HCEC 1CT (cell line): Measurements from ENCODE around the gene DPYSL3.

Source experiments
- DNase-seq: peaks from one replicate; pipeline ENCODE4 v3.0.0-alpha.2; 2017

Gene DPYSL3

GRCh38 chr5:147512659-147513379 is 3.0 kb upstream of the DPYSL3 start:
- no peak for DNase-seq

GRCh38 chr5:147510885-147511284 is 1.0 kb upstream of the DPYSL3 start:
- DNase-seq = no peak

DNA sequence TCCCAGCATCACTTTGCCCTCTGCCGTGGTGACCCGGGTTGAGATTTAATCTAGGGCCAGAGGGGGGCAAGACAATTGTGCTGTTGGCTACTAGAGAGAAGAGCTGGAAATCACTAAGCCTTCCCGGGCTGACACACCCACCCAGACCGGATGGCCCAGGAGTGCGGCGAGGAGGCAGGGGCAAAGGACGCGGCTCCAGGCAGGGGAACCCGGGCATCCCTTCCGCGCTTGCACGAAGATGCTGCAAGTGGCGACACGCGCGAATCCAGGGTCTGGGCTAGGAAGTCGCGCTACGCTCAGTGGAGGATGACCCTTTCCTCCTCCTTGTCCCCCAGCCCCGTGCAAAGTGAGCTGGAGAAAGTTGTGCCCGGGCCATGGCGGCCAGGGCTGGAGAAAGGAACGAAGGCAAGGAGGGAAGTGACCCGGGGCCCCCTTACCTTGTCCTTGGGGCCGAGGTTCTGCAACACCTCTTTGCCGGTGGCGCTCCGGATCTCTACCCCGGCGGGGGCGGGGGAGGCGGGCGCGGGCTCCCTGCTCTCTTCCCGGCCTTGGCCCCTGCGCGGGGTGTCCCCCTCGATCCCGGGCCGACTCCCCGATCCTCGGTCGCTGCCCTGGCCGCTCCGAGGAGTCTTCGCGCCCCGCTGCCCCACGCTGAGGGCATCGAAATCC is 693 bp downstream of the DPYSL3 start:
- peak; percentile 53 for DNase-seq

DNA sequence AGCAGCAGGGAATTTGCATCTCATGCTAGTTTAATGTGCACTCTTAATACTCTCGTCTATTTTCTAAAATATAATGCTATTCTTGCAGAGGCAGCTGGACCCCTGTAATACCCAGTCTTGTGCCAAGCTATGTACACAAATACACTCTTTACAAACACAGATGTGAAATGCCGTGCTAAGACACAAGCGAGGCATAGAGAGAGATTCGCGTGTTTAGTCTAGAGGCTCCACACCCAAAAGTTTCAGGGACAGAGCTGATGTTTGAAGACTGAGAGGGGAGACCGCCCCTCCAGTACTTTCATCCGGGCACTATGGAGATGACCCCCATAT is 1.2 kb downstream of the DPYSL3 start:
- DNase-seq = no peak

DNA sequence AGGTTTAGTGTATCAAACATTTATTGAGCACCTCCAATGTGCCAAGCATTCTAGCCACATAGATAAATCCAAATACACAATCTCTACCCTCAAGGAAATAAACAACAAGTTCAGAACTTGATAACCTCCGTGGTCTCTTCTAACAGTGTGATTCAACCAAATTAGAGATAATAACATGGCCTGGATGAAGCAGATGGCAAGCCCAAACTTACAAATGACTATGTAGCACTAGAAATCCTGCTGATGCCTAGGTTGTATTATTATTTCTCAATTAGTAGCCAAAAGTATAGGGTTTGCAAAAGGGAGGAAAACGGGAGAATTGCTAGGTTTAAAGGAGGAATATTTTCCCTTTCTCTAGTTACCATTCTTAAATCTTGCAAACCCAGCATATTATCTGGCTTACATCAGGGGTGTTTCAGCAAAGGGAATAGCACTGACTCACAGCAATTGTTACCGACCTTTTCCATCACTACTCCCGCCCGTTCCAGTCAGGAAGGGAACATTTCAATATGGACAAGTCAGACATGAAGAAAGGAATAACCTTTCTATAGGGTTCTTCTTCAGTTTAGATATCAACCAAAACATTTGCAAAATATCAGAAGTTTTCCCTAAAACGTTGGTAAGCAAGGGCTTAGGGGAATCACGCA is 2.3 kb downstream of the DPYSL3 start:
- peak; percentile 79 for DNase-seq

DNA sequence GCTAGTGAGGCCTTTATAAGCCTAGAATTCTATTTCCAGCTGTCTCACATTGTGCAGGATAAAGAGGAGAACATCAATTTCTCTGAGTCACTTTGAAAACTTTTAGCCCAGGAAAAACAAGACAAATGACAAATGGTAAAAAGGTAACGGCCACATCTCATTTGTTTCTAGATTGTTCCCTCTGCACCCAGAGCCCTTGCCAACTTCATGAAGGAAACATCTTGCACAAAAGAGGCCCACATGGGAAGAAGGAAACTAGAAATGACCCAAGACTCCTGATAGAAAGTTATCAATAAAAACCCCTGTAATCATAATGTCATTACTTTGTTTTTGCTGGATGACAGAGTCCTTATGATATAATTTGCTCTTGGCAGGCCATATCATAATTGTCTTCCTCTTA is 5.3 kb downstream of the DPYSL3 start:
- no peak for DNase-seq

GRCh38 chr5:147504011-147504410 is 5.9 kb downstream of the DPYSL3 start:
- peak; percentile 45 for DNase-seq

GRCh38 chr5:147490989-147491388 is 18.9 kb downstream of the DPYSL3 start:
- DNase-seq = no peak

DNA sequence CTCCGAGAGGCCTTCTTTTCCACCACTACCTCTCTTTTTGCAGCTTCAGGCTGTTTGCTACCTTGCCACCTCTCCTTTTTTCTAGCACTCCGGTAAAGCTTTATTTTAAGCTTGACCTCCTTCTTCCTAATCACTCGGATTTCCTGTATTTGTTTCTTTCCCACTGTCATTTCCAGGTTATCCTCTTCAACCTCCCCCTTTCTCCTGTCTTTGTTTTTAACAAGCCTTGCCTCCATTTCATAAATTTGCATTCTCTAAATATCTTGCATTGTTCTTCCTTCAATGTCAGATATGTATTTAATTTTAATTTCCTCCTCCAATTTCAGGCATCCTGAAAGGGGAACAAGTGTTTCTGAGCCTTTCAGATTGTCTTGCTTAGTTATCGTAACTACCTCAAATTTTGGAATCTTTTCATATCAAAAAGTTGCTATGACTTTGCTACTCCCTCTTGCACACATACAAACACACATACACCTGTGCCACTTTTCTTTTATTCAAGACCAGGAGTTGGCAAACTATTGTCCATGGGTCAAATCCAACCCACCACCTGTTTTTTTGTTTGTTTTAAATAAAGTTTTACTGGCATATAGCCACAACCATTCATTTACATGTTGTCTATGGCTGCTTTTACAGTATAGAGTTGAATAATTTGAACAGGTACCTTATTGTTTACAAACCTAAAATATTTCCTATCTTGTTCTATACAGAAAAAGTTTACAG is 22.7 kb downstream of the DPYSL3 start:
- no peak for DNase-seq

DNA sequence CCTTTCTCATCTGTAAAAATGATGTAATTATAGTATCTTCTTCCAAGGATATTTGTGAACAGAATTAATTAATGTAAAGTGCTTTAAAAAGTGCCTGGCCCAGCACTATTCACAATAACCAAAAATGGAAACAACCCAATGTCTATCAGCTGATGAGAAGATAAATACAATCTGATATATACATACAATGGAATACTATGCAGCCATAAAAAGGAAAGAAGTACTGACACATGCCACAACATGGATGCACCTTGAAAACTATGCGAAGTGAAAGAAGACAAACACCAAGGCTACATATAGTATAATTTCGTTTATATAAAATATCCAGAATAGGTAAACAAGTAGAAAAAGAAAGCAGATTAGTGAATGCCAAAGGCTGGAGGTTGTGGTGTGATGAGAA is 24.1 kb downstream of the DPYSL3 start:
- DNase-seq = no peak

DNA sequence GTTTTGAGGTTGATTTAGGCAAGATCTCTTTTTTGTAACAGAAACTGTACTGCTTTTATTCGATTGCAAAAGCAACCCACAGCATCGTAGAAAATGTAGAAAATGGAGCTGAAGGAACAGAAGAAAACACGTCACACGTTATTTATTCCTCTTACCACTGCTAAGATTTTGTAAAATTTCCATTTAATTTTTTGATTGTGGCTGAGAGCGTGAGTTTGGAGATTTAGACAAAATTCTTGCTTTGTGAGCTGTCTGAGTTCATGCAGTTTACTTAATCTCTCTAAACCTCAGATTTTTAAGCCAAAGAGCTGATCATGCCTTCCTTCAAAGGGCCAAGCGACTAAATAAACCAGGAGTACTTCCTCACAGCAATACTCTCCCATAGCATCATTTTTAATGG is 24.8 kb downstream of the DPYSL3 start:
- peak; percentile 79 for DNase-seq

GRCh38 chr5:147484708-147485020 is 25.2 kb downstream of the DPYSL3 start:
- DNase-seq = peak; percentile 48

DNA sequence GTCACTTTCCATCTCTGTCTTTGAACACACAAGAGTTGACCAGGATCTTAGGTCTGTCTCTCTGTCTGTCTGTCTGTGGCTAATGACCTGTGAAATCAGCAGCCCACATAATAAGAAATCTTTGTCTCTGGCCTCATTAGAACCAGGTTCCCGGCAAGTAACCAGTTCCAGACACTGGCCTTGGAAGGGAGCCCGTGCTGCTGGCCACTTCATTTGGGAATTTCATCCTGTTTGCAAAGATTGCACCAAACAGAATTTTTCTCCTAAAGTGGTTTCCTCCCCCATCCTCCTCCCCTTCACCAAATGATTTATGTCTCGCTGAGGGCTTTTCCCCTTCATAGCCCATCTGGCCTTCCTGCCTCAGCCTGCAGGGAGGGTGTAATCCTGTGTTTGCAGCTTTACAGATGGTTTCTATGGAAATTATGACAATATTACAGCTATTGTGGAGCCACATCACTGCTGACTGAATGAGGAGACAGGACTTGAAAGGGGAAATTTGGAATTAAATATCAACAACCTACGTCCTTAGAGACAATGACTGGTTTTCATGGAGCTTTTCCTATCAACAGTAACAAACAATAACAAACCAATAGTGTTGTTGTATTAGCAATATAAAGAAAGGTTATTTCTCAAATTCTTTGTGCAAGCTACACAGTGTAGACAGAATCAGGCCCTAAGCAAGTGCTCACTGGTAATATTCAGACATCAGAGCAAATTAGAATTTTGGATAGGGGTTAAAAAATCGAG is 25.7 kb downstream of the DPYSL3 start:
- DNase-seq = peak; percentile 96

DNA sequence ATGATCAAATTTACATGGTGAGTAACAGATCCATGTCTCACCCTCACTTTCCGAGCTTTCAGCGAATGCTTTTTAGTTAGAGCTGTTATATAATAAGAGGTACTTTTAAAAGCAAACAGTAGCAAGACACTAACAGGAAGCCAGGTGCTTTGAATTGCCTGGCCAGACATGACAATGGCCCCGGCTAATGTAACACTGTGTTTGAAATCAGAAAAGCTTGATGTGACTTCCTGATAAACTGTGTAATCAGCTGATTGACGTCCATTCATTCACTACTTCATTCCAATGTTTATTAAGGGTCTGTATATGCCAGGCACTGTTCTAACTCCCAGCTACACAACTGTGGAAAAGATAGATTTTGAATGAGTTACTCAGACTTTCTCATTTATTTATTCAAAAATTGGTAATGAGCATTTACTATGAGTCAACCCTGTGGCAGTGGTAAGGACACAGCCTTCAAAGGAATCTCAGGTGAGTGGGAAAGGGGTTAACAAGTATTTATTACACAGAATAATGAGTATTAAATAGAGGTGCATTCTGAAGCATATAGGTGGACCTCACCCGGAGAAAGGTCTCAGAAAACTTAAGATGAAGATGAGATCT is 26.6 kb downstream of the DPYSL3 start:
- peak; percentile 20 for DNase-seq

DNA sequence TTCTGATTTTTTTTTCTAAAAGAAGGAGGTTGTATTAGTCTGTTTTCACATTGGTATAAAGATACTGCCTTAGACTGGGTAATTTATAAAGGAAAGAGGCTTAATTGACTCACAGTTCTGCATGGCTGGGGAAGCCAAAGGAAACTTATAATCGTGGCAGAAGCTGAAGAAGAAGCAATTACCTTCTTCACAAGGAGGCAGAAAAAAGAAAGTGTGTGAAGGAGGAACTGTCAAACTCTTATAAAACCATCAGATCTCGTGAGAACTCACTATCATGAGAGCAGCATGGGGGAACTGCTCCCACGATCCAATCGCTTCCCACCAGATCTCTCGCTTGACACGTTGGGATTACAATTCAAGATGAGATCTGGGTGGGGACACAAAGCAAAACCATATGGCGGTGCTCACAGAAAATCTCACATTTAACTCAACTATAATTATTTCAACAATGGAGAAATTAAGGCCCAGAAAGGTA is 27.1 kb downstream of the DPYSL3 start:
- DNase-seq = no peak

DNA sequence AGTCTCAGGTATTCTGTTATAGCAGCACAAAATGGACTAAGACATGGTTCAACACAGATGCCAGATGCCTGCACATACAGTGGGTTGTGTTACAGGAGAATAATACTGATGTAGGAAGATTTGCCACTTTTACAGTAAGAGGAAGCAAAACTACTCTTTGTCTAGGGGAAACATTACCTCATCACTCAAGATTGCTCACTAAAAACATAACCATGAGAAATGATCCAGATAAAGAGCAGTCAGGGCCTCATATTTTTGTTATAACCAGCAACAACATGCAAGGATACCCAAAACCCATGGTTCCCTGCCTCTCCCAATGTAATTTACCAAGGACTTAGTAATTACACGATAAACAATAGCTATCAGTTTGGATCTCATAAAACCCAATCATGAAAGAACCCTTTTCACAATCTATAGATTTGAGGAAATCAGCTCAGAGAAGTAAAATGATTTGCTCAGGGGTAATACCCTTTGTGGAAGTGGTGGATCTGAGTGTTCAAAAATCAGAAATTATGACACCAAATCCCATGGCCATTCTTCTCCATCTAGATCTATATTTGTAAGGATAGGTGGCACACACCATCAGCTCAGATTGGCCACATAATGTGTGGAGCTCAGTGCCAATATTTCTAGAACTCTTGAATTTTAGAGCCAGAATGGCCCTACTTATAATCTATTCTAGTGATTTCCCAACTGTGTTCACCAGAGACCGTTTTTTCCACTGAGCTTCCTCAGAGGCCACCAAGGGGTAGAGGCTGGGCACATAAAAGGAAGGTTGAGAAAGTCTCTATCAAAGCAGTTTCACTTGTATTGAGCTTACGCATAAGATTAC is 27.8 kb downstream of the DPYSL3 start:
- DNase-seq = peak; percentile 64

- DNase-seq = peak; percentile 84
Measured at GRCh38 chr5:147481376-147481775, 28.5 kb downstream of the DPYSL3 start.

GRCh38 chr5:147479949-147480348 is 29.9 kb downstream of the DPYSL3 start:
- no peak for DNase-seq

DNA sequence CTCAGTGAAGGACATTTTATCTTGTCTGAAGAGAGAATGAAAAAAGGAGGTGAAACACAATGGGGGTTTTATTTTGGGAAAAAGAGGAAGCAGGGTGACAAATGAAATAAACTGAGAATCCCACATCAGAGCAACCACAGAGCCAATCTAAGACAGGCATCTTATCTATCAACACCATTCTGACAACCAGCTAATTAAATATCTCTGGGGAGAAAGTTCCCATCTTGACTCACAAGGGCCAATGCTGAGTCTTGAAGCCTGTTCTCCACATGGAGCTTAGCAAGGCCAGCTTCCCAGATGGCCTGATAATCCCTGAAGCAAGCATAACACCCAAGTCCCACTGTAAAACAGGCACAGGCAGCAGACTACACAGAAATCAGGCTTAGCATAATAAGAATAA is 30.4 kb downstream of the DPYSL3 start:
- no peak for DNase-seq

DNA sequence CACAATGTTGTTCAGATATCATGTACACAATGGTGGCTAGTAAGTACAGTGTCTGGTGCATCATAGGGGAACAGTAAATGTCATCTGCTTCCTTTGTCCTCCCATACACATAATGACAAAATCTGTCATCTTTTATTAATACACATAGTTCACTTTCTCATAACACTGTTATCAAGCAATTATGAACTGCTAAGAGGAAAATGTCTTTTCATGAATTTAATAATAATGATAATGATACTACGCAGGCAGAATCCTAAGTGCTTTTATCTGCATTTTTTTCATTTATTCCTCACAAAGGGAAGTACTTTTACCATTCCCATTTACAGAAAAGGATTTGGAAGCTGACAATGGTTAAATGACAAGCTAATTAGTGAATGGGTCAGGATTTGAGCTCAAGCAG is 35.7 kb downstream of the DPYSL3 start:
- no peak for DNase-seq

GRCh38 chr5:147472664-147473475 is 37.0 kb downstream of the DPYSL3 start:
- DNase-seq = no peak
